Caco-2 (cell line): Measurements from ENCODE around the gene ATP6V1E1. TPM values are rescaled to one million over a fixed set of nuclear protein-coding genes. Genes with fewer than 3 reads are reported as not detected.

Experiments
- BruUV-seq: library from RNA; stranded (reverse); fragments of 400-500 nt; replicated peaks from 2 replicates; lab custom pipeline; 2021; lab: Mats Ljungman, UMichigan
- CTCF ChIA-PET: fragments of 300-600 bp; sonication (Branson Sonifier 250); formaldehyde crosslinking; loops from one replicate; lab custom pipeline; 2022; ENCODE audit warnings: antibody characterized with exemption; lab: Charles Lee
- POLR2A ChIA-PET: fragments of 300-600 bp; sonication (Branson Sonifier 250); formaldehyde crosslinking; loops from one replicate; lab custom pipeline; 2022; ENCODE audit warnings: antibody characterized with exemption; lab: Charles Lee
- DNase-seq, 2 experiments: peaks; one replicate each; pipeline versions ENCODE4 v3.0.0 to v3.0.0-alpha.2; 2020 to 2022
- H3K27me3 ChIP-seq: replicated peaks from 2 replicates; pipeline ENCODE4 v1.6.0; 2011; ENCODE audit warnings: low read length; ENCODE audit not compliant: control insufficient read depth, insufficient read depth
- H3K36me3 ChIP-seq: 2 replicates; pipeline ENCODE4 v1.5.1; 2011; ENCODE audit warnings: low read length; ENCODE audit not compliant: control insufficient read depth, insufficient read depth
- H3K4me1 ChIP-seq: fragments of 250-450 bp; sonication (Bioruptor Pico); 2 replicates; pipeline ENCODE4 v1.5.1; 2020; ENCODE audit warnings: mild to moderate bottlenecking
- H3K4me3 ChIP-seq: 2 replicates; pipeline ENCODE4 v1.5.1; 2011; ENCODE audit warnings: low read depth, mild to moderate bottlenecking, control low read depth, low read length
- H3K9me3 ChIP-seq: fragments of 250-450 bp; sonication (Bioruptor Pico); 2 replicates; pipeline ENCODE4 v1.5.1; 2020; ENCODE audit warnings: mild to moderate bottlenecking, moderate library complexity
- H3K27ac Mint-ChIP-seq: one replicate; pipeline ENCODE4 v1.8.0; 2022; ENCODE audit warnings: mixed read lengths; ENCODE audit not compliant: unreplicated experiment
- H3K27me3 Mint-ChIP-seq: one replicate; pipeline ENCODE4 v1.8.0; 2022; ENCODE audit warnings: mixed read lengths; ENCODE audit not compliant: insufficient read depth, unreplicated experiment
- H3K36me3 Mint-ChIP-seq: one replicate; pipeline ENCODE4 v1.8.0; 2022; ENCODE audit warnings: mild to moderate bottlenecking, mixed read lengths; ENCODE audit not compliant: insufficient read depth, unreplicated experiment
- H3K4me1 Mint-ChIP-seq: one replicate; pipeline ENCODE4 v1.8.0; 2022; ENCODE audit warnings: low read depth, mixed read lengths; ENCODE audit not compliant: unreplicated experiment
- H3K4me3 Mint-ChIP-seq: one replicate; pipeline ENCODE4 v1.8.0; 2022; ENCODE audit warnings: mild to moderate bottlenecking, moderate library complexity, mixed read lengths; ENCODE audit not compliant: unreplicated experiment
- H3K9me3 Mint-ChIP-seq: one replicate; pipeline ENCODE4 v1.8.0; 2022; ENCODE audit warnings: mixed read lengths; ENCODE audit not compliant: unreplicated experiment
- intact Hi-C: fragments of 100-400 bp; cut with micrococcal nuclease; formaldehyde crosslinking; loops from one replicate; pipeline ENCODE4 v1.10.0; 2022; ENCODE audit not compliant: unreplicated experiment
- total RNA-seq: library from RNA; stranded (reverse); gene quantifications from 2 replicates; pipeline ENCODE4 v1.2.3, GENCODE V29; 2022
- TF ChIP-seq, protein P1 (sequence below), 2 experiments: fragments of 200-600 bp in 1 of 2; IDR thresholded peaks; 1 replicate in 1 of 2; 2 replicates in 1 of 2; pipeline versions ENCODE4 v1.5.1 to v1.8.0; 2011 to 2022; ENCODE audit warnings: antibody characterized with exemption in 1 of 2, control low read depth in 1 of 2, inconsistent platforms in 1 of 2, low read depth in 1 of 2, low read length in 1 of 2, mild to moderate bottlenecking in 1 of 2, moderate library complexity in 1 of 2; ENCODE audit not compliant: insufficient read depth in 1 of 2, severe bottlenecking in 1 of 2, unreplicated experiment in 1 of 2

The ATP6V1E1 gene
- total RNA-seq, 1 experiment from 2014 or later: 147 TPM

DNA sequence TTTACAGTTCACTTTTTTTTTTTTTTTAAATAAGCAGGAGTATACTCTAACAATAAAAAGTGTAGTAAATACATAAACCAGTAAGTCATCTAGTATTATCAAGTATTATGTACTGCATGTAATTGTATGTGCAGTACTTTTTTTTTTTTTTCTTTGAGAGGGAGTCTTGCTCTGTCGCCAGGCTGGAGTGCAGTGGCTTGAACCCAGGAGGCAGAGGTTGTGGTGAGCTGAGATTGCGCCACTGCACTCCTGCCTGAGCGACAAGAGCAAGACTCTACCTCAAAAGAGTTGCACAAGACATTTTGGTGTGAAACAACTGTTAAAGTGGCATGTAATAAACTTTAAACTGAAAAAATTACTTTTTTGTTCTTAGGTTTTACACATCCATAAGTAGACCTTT, 26.7 kb upstream of the ATP6V1E1 start:
- no peaks in the 10 kb centered on the region for H3K4me1 ChIP-seq
- ChIA-PET POLR2A (no interaction called here), CTCF (no interaction called here)
- no TSS peak for BruUV-seq
- H3K9me3 ChIP-seq: no peaks in the 10 kb centered on the region
- TF ChIP-seq, protein P1, sequence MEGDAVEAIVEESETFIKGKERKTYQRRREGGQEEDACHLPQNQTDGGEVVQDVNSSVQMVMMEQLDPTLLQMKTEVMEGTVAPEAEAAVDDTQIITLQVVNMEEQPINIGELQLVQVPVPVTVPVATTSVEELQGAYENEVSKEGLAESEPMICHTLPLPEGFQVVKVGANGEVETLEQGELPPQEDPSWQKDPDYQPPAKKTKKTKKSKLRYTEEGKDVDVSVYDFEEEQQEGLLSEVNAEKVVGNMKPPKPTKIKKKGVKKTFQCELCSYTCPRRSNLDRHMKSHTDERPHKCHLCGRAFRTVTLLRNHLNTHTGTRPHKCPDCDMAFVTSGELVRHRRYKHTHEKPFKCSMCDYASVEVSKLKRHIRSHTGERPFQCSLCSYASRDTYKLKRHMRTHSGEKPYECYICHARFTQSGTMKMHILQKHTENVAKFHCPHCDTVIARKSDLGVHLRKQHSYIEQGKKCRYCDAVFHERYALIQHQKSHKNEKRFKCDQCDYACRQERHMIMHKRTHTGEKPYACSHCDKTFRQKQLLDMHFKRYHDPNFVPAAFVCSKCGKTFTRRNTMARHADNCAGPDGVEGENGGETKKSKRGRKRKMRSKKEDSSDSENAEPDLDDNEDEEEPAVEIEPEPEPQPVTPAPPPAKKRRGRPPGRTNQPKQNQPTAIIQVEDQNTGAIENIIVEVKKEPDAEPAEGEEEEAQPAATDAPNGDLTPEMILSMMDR (IDR thresholded peaks at IDR 0.05; ENCODE audit: insufficient read depth in 1 of 2, low read depth in 1 of 2, low read length in 1 of 2, severe bottlenecking in 1 of 2, unreplicated experiment in 1 of 2): no peak
- no peak overlapping the region for H3K4me3 Mint-ChIP-seq
- no peak for DNase-seq
- no peaks in the 10 kb centered on the region for H3K4me1 Mint-ChIP-seq
- intact Hi-C loops: no loop called here
- no peaks in the 10 kb centered on the region for H3K9me3 Mint-ChIP-seq
- no peak overlapping the region for H3K4me3 ChIP-seq
- H3K27me3 ChIP-seq: no peaks in the 10 kb centered on the region
- H3K27ac Mint-ChIP-seq: no peak overlapping the region
- H3K27me3 Mint-ChIP-seq: no peaks in the 10 kb centered on the region
- peaks cover 37% of the 10 kb centered on the region for H3K36me3 Mint-ChIP-seq
- H3K36me3 ChIP-seq: no peaks in the 10 kb centered on the region

DNA sequence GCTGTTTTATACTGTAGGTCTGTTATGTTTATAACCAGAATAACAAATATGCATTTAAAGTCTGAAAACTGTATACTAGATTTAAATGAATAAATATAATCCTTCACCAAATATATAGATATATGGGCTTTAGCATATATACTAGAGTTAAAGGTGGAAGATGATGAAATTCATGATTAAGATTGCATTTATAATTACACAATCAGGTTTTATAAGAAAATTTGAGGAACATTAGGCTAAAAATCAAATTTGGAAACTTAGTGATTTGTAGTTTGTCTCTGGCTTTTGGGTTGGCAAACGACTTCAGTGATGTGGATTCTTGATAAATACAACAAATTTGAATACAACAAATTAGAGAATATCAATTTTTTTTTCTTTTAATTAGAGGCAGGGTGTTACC, 20.0 kb upstream of the ATP6V1E1 start:
- Histone ChIP-seq H3K27me3 (no peaks in the 10 kb centered on the region), H3K36me3 (no peaks in the 10 kb centered on the region), H3K4me3 (no peak overlapping the region), H3K9me3 (no peaks in the 10 kb centered on the region), H3K4me1 (no peaks in the 10 kb centered on the region)
- Mint-ChIP-seq H3K4me3 (no peak overlapping the region), H3K27me3 (no peaks in the 10 kb centered on the region), H3K27ac (no peak overlapping the region), H3K36me3 (peaks cover 13% of the 10 kb centered on the region), H3K9me3 (no peaks in the 10 kb centered on the region), H3K4me1 (peaks cover 6% of the 10 kb centered on the region)
- ChIA-PET POLR2A (no interaction called here), CTCF (no interaction called here)
- no peak for DNase-seq
- intact Hi-C loops: no loop called here
- no TSS peak for BruUV-seq
- TF ChIP-seq, protein P1 (IDR thresholded peaks at IDR 0.05; ENCODE audit: insufficient read depth in 1 of 2, low read depth in 1 of 2, low read length in 1 of 2, severe bottlenecking in 1 of 2, unreplicated experiment in 1 of 2): no peak

GRCh38 chr22:17647991-17648390, 19.4 kb upstream of the ATP6V1E1 start:
- Histone ChIP-seq H3K27me3 (no peaks in the 10 kb centered on the region), H3K4me1 (no peaks in the 10 kb centered on the region), H3K9me3 (no peaks in the 10 kb centered on the region), H3K4me3 (no peak overlapping the region), H3K36me3 (no peaks in the 10 kb centered on the region)
- intact Hi-C loops: no loop called here
- Mint-ChIP-seq H3K4me3 (no peak overlapping the region), H3K4me1 (peaks cover 6% of the 10 kb centered on the region), H3K36me3 (peaks cover 15% of the 10 kb centered on the region), H3K27ac (no peak overlapping the region), H3K27me3 (no peaks in the 10 kb centered on the region), H3K9me3 (no peaks in the 10 kb centered on the region)
- BruUV-seq: no TSS peak
- CTCF ChIA-PET: no interaction called here
- TF ChIP-seq, protein P1 (IDR thresholded peaks at IDR 0.05; ENCODE audit: insufficient read depth in 1 of 2, low read depth in 1 of 2, low read length in 1 of 2, severe bottlenecking in 1 of 2, unreplicated experiment in 1 of 2): no peak
- POLR2A ChIA-PET: no interaction called here
- no peak for DNase-seq
